ENCODE results near the gene RAB3D.

Gene RAB3D

DNA sequence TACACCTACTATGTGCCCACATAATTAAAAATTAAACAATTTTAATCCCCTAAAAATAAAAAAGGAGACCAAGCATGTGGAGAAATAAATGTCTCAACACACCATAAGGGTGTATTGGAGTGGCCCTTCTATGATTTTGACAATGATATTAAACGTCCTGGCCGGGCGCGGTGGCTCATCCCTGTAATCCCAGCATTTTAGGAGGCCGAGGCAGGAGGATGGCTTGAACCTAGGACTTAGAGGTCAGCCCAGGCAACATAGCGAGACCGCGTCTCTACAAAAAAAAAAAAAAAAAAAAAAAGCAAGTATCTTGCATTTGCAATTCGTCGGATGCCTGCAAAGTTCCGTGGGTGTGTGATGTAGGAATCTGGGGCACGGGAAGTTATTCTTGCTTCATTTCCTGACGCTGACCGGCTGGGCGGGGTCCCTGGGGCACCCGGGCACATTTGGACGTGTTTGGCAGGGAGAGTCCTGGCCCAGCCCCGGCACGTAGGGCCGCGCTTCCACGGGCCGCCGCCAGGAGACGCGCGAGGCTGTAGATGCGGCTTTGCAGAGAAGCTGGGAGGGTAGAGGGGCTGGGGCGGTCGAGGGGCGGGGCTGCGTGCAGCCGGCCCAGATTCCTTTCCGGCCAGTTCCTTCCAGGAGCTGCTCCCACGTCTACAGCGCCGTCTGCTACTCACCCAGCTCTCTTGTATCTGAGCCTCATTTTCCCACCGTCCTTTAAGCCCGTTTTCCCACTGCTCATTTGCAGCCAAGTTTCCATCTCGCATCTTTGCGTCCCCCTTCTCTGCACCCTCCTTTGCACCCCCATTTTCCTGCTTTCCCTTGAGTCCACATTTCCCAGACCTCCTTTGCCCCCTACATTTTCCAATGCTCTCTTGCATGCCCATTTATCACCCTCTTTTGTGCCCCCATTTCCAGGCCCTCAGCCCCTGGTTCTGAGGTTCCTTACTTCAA, 45.7 kb downstream of the RAB3D start:
- DNase-seq = peak; percentile 98

GRCh38 chr19:11291991-11292390, 47.5 kb downstream of the RAB3D start:
- DNase-seq = no peak

- DNase-seq = no peak
Measured at GRCh38 chr19:11291415-11291814, 48.0 kb downstream of the RAB3D start.

DNA sequence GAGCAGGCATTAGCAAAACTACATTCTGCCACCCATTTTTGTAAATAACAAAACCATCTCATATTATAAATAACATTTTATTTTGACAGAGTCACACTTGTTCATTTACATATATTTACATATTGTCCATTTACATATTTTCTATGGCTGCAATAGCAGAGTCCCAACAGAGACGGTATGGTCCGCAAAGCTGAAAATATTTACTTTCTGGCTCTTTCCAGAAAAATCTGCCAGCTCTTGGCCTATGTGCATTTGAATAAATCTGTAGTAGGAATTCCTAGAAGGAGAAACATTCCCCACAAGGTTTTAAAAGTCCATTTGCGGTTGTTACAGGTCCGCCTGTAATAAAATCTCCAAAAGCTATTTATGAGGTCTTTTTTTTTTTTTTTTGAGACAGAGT, 49.2 kb downstream of the RAB3D start:
- no peak for DNase-seq

GRCh38 chr19:11288349-11288748, 51.1 kb downstream of the RAB3D start:
- no peak for DNase-seq

DNA sequence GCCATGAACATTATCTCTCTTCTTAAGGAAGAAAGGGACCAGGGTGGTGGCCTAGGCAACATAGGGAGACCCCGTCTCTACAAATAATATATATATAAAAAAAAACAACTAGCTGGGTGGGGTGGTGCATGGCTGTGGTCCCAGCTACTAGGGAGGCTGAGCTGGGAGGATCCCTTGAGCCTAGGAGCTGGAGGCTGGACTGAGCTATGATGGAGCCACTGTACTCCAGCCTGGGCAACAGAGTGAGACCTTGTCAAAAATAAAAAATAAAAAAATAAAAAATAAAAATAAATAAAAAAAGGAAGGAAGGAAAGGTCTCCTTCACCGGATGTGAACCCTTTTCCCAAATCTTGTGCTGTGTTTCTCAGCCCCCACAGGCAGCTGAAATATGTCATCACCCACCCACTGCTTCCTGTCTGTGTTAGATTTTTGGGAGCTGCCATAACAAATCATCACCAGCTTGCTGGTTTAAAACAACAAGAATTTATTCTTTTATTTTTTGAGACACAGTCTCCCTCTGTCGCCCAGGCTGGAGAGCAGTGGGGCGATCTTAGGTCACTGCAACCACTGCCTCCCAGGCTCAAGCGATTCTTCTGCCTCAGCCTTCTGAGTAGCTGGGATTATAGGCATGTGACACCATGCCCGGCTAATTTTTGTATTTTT, 53.0 kb downstream of the RAB3D start:
- no peak for DNase-seq

DNA sequence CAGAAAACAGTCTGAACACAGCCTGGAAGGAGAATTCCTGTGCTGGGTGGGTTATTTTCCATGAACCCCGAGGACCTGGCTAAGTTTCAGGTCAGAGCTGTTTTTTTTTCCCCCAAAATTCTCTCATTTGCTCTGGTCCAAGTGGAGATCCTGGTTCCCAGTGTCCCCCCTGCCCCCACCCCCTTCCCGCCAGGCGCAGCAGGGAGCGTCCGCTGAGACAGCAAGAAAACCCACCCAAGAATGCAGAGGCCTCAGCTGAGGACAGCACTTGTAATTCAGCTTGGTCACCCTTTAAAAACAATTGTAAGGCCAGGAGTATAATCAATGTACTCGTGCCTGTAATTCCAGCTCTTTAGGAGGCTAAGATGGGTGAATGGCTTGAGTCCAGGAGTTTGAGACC, 54.9 kb downstream of the RAB3D start:
- no peak for DNase-seq

DNA sequence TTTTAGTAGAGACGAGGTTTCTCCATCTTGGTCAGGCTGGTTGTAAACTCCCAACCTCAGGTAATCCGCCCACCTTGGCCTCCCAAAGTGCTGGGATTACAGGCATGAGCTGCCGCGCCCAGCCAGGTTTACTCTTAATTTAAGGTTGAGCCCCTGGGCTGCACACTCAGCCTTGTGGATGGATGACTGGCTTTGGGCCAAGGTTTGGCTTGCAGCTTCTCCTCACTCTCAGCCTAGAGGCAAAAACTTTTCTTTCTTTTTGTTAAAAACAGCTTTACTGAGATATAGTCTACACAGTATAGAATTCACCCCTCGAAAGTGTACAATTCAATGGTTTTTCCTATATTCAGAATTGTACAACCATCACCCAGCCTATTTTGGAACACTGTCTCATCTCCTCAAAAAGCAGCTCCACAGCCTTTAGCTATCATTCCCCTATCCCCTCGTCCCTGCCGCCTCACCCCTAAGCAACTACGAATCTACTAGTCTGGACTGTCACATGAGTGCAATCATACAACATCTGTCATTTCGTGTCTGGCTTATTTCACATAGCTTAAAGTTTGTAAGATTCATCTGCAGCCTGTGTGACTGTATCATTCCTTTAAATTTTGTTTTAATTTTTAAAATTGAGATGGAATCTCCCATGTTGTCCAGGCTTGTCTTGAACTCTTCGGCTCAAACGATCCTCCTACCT, 58.0 kb downstream of the RAB3D start:
- DNase-seq = no peak

- DNase-seq = no peak
Measured at GRCh38 chr19:11279505-11280236, 59.8 kb downstream of the RAB3D start.

GRCh38 chr19:11278670-11279069, 60.8 kb downstream of the RAB3D start:
- DNase-seq = no peak

GRCh38 chr19:11274533-11275086, 64.8 kb downstream of the RAB3D start:
- no peak for DNase-seq

DNA sequence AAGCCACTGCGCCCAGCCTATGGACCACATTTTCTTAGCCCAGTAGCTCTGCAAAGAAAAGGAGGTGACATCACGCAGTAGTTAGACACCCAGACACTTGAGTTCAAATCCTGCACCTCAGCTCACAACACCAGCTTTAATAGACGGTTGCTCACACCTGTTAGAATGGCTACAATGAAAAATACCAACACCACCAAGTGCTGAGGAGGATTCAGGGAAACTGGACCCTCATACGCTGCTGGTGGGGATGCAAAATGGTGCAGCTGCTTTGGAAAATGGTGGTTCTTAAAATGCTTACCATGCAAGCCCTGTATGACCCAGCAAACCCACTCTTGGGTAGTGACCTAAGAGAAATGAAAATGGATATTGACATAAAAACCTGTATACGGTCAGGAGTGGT, 65.5 kb downstream of the RAB3D start:
- no peak for DNase-seq

DNA sequence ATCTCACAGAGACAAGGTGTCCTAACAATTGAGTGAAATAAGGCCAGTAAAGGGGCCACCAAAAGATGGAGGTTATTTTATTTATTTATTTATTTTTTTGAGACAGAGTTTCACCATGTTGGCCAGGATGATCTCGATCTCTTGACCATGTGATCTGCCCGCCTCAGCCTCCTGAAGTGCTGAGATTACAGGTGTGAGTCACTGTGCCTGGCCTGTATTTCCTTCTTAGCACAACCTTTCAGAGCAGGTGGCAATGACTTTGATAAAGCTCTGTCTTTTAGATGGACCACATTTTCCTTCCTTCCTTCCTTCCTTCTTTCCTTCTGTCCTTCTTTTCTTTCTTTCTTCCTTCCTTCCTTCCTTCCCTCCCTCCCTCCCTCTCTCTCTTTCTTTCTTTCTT, 66.2 kb downstream of the RAB3D start:
- DNase-seq = no peak
